Activated naive CD8-positive, alpha-beta T cell treated with anti-CD3 and anti-CD28 coated beads, Interleukin-2, amount 50 U/mL, for 24 hours (primary cell): ENCODE measurements around the gene ZNF526.

ENCODE experiments used
- ATAC-seq: fragments of 150-1000 bp; cut with Tn5 transposase; one replicate; pipeline ENCODE4 v1.10.0; 2021
- DNase-seq: peaks from one replicate; pipeline ENCODE4 v3.0.0; 2021
- H3K27ac Mint-ChIP-seq: one replicate; pipeline ENCODE4 v1.8.0; 2021; ENCODE audit warnings: mild to moderate bottlenecking, mixed read lengths
- H3K27me3 Mint-ChIP-seq: one replicate; pipeline ENCODE4 v1.8.0; 2021; ENCODE audit warnings: mixed read lengths
- H3K36me3 Mint-ChIP-seq: one replicate; pipeline ENCODE4 v1.8.0; 2021; ENCODE audit warnings: low read depth, mixed read lengths
- H3K4me1 Mint-ChIP-seq: one replicate; pipeline ENCODE4 v1.8.0; 2021; ENCODE audit warnings: mixed read lengths
- H3K4me3 Mint-ChIP-seq: one replicate; pipeline ENCODE4 v1.8.0; 2021; ENCODE audit warnings: mild to moderate bottlenecking, moderate library complexity, mixed read lengths
- H3K9me3 Mint-ChIP-seq: one replicate; pipeline ENCODE4 v1.8.0; 2021; ENCODE audit warnings: mixed read lengths

Gene ZNF526

GRCh38 chr19:42276821-42277220 lies 56.7 kb downstream of the ZNF526 start:
- no peaks in the 10 kb centered on the region for H3K9me3 Mint-ChIP-seq
- H3K4me3 Mint-ChIP-seq = no peak overlapping the region
- DNase-seq (peak; percentile 19), ATAC-seq (peak; percentile 31)
- peaks cover 49% of the 10 kb centered on the region for H3K4me1 Mint-ChIP-seq
- H3K36me3 Mint-ChIP-seq = peaks cover 8% of the 10 kb centered on the region
- no peaks in the 10 kb centered on the region for H3K27me3 Mint-ChIP-seq
- no peak overlapping the region for H3K27ac Mint-ChIP-seq
